HG02623 (cell line): ENCODE results near the gene PTP4A1.
"Not testable (repeated sequence)": the region's sequence is repeated elsewhere in the genome, so short reads cannot be mapped to it uniquely, and the experiment has no call there.

Experiments
- ATAC-seq: cut with Tn5 transposase; IDR thresholded peaks from one replicate; pipeline ENCODE4 v1.9.1; 2021; ENCODE audit warnings: moderate library complexity; ENCODE audit not compliant: unreplicated experiment

Gene PTP4A1

DNA sequence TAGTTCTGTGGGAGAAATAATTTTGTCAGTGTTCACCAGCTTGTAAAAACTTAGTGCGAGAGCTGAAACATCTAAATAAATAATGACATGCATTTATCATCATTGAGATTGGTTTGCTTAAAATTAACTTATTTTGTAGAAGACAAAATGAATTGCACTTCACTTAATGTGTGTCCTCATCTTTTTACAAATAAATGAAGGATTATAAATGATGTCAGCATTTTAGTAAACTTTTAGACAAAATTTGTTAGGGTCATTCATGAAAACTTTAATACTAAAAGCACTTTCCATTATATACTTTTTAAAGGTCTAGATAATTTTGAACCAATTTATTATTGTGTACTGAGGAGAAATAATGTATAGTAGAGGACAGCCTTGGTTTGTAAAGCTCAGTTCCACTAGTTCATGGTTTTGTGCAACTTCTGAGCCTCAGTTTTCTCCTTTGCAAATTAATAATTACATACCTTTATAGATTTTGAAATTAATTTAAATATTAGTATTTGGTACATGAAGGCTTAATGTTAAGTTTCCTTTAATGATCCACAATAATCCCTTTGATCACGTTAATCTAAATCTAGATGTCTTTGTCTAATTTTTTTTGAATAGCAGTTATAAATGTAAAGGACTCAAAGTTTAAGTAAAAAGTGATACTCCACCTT is 9.2 kb downstream of the PTP4A1 start:
- no peak for ATAC-seq

DNA sequence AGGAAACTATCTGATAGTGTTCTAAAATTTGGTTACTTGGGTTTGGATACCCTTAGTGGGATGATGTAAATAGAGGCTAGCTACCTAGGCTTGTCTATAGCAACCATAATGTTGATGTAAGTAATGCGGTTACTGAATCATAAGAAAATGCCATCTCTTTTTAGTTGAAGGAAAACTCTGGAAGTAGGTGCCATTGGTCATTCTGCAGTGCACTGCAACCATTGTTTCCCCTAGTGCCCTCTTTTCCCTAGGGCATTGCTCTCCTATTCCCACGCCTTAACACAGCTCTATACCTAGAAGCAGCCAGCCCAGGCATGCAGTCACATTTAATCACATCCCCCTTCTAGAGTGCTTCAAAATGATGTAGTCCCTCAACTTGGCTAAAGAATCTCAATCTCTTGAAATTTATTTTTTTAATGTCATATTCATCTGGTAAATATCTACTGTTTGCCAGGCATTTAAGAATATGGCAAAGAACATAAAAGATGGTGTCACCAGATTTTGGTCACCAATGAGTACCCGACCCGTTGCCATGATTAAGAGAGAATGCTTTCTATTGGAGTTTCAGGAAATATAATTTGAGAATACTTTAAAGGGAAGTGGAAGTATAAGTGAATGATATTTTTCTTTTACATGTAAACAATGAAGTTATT is 10.4 kb downstream of the PTP4A1 start:
- no peak for ATAC-seq

DNA sequence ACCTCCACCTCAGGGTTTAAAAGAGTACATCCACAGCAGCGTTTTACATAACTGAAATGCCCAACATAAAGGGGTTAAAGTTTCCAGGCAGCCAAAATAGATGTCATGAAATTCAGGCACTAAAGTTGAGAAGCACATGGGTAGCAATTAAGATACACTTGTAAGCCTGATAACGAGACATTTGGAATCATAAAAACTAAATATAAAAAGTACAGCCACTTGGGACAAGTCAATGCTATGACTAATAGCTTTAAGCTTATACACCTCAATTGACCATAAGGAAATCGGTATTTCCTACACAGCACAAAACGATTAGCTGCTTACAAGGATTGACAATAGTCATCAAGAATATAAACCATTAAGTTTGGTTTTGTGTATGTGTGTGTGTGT is 11.8 kb downstream of the PTP4A1 start:
- ATAC-seq: no peak

DNA sequence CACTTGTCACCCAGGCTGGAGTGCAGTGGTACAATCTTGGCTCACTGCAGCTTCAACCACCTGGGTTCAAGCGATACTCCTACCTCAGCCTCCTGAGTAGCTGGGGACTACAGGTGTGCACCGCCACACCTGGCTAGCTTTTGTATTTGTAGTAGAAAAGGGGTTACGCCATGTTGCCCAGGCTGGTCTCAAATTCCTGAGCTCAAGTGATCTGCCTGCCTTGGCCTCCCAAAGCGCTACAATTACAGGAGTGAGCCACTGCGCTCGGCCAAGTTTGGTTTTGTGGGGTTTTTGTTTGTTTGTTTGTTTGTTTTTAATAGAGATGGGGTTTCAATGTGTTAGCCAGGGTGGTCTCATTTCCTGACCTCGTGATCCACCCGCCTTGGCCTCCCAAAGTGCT is 12.3 kb downstream of the PTP4A1 start:
- ATAC-seq: no peak

DNA sequence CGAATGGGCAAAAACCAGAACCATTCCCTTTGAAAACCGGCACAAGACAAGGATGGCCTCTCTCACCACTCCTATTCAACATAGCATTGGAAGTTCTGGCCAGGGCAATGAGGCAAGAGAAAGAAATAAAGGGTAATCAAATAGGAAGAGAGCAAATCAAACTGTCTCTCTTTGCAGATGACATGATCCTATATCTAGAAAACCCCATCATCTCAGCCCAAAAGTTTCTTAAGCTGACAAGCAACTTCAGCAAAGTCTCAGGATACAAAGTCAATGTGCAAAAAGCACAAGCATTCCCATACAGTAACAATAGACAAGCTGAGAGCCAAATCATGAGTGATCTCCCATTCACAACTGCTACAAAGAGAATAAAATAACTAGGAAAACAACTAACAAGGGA is 13.4 kb downstream of the PTP4A1 start:
- not testable (repeated sequence) for ATAC-seq

DNA sequence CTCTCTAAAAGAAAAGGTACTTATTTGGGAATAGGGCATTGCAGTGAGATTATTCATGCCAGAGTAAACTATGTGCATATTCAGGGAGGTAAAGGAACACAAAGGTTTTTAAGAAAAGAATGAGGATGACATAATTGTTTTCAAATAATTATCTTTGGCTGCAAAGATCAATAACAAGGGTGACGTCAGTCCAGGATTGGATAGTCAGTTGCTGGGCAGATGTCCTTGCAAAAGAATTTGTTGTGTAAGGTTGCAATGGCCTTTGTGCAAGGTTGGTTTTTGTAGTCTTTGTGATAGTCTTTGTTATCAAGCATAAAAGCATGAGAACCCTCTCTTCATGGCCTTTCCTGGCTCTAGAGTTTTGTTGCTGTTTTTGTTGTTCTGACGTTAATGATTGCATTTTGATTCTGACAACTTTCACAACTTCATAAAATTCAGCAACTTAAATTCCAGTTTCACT is 17.7 kb downstream of the PTP4A1 start:
- ATAC-seq: no peak

DNA sequence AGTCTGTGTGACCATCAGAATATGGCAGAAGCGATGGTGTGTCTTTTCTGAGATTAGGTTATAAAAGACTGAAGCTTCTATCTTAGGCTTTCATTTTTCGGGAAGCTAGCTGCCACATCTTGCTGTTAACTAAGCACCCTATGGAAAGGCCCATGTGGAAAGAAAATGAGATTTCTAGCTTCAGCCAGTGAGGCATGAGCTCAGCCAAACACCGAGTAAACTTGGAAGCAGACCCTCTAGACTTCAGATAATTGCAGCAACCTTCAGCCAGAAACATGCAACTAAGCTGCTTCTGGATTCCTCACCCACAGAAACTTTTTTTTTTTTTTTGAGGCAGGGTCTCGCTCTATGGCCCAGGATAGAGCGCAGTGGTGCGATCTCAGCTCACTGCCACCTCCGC is 20.6 kb downstream of the PTP4A1 start:
- no peak for ATAC-seq

DNA sequence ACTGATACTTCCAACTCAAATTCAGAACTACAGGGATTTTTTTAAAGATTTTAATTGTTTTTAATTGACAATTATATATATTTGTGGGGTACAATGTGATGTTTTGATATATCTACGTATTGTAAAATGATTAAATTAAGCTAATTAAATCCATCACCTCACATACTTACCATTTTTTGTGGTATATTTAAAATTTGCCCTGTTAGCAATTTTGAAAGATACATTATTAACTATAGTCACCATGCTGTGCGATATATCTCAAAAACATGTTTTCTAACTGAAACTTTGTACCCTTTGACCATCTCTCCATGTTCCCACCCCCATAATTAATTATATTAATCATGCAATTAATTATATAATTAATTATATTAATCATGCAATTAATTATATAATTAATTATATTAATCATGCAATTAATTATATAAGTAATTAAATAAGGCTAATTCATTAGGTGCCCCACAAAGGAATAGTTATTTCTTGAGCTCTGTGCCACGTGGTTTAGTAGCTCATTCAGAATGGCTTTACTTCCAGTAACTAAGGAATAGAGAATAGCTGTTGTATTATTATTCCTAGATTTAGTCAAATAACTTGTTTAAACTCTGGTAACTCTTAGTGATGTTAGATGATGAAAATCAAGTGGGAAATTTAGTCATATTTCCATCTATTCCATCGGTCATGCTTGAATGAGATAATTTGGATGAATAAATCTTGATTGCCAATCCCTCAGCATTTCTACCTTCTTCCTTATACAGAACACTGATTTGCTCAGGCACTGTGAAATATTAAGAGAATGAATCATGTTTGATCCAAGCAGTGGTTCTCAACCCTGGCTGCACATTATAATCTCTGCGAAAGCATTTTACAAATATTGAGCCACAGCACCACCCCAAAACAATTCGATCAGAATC is 25.1 kb downstream of the PTP4A1 start:
- no peak for ATAC-seq

DNA sequence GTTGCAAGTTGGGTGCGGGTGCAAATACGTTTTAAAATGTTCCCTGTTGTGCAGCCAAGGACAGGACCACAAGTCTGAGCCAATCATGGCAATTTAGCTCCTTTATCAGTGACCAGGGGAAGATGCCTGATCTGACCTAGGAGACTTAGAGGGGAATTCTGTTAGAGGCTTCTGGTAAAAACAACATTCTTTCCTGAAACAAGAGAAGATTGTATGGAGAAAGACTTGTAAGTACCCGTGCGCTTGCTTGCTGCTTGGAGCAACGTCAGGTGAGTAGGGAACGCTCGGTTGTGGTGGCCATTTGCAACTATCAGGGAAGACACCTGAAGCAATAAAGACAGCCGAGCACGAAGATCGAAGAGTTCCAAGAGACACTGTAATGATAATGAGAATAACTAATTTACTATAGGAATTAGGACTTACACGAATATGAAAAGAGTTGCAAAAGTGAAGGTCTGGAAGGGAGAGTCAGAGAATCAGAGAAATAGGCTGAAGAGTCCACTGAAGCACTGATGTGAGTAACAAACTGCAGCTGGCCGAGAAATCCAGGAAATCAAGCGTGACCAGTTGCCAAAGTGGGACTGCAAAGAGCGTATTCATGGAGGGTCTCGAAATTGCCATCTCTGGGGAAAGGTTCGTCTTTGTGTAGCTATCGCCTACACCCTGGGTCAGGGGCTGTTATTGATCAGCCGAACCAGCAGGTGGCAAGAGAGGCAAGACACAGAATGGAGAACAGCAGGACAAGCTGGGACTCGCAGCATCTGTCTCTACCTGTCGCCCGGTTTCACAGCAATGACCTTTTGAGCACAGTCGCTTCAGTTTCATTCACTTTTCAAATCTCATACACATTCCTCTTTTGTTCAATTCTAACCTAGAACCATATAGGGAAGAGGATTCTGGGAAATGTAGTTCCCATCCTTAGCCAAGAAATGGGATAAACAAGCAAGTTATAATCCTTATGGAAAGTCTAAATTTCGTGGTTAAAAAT is 26.1 kb downstream of the PTP4A1 start:
- peak; percentile 100 for ATAC-seq

DNA sequence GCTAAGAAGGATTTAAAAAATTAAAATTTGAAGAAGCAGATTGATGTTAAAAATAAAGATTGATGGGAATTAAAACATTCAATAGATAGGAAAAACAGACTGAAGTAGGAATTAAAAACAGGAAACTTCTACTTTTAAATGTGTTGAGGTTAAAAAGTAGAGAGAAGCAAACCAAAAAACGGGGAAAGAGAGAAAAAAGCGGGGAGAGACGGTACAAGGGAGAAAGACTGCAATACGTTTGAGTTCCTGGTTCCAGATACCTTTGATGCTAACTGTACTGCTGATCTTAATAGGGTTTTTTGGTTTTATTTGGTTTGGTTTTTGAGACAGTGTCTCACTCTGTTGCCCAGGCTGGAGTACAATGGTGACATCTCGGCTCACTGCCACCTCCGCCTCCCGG is 27.0 kb downstream of the PTP4A1 start:
- no peak for ATAC-seq

DNA sequence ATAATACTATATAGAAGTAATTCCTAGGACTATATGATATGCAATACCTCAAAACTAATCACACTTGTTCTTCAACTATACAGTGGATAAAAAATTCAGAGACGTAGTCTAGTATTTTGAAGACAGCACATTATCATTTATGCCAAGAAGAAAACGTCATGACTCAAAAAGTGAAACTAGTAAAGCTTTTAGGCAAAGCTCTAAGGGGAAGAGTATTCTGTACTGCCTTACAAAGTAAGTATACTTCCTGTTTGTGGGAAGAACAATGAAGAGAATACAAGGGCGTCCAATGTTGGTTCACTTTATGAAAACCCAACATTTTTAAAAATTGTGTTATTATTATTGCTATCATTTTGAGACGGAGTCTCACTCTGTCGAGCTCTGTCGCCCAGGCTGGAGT is 27.9 kb downstream of the PTP4A1 start:
- no peak for ATAC-seq

DNA sequence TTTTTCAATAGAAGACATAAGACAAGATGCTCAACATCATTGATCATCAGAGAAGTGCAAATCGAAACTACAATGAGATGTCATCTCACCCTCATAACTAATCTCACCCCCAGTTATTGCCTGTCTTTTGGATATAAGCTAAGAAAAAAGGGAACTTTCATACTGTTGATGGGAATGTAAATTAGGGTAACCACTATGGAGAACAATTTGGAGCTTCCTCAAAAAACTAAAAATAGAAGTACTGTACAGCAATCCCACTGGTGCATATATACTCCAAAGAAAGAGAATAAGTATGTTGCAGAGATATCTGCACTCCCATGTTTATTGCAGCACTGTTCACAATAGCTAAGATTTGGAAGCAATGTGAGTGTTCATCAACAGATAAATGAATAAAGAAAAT is 37.0 kb downstream of the PTP4A1 start:
- ATAC-seq: no peak

DNA sequence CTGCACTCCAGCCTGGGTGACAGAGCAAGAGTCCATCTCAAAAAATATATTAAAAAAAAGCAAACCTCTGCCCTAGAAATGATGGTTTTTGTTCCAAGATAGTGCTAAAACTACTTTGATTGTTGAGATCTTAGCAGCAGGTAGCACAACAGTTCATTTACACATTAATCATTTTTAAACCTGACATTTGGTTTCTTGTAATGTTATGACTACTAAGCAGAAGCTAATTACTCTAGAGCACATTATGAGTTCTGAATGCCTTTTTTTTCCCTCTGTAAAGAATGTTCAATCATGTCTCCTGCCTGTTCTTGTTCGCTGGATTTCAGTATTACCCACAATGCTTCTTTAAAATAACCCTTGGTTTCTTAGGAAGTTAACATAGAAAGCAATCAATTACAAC is 38.7 kb downstream of the PTP4A1 start:
- no peak for ATAC-seq

DNA sequence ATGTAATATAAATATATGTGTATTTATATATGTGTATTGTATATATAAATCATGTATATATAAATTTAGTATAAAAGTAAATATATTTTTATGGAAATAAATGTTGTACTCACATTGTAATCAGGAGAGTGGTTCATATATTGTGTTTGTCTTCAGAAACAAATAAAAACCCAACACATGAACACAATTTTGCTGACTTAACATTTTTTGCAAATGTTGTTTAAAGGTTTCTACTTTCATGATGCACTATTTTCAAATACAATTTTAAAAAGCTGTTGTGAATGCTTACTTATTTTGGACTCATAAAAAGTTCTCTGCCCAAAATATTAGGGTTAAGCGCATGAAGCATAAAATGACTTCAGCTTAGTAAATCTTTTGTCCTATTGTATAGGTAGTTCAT is 39.3 kb downstream of the PTP4A1 start:
- no peak for ATAC-seq

DNA sequence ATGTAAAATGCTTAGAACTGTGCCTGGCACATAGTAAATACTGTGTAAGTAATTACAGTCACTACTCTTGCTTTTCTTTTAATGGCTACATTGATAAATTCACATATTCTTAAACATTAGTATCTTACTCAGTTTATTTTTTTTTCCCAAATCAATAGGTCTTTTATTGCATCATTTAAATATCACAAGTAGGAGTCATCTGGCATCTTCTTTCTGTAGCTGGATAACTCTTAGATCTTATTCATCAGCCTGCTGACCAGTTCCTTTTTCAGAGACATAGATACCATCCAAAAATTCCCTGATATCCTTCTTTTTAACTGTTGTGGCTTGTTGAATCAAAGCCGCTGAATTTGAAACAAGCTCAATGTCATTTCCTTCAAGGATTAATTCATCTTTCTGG is 43.3 kb downstream of the PTP4A1 start:
- no peak for ATAC-seq
